SU-DHL-6 (cell line): ENCODE measurements around the gene PCARE.

Source experiments
- H2AFZ ChIP-seq: fragments of 200-600 bp; sonication (generic); 2 replicates; pipeline ENCODE4 v1.6.1; 2014; ENCODE audit warnings: low read depth, mild to moderate bottlenecking, moderate library complexity, mixed read lengths, antibody characterized with exemption, low read length; ENCODE audit not compliant: severe bottlenecking
- H3F3A ChIP-seq: fragments of 200-600 bp; shearing (Covaris generic); 2 replicates; pipeline ENCODE4 v1.6.0; 2016; ENCODE audit warnings: antibody characterized with exemption, mild to moderate bottlenecking; ENCODE audit not compliant: insufficient read depth
- H3K27ac ChIP-seq: fragments of 200-600 bp; sonication (generic); 2 replicates; pipeline ENCODE4 v1.5.1; 2016; ENCODE audit warnings: low read depth, mild to moderate bottlenecking, low read length, moderate library complexity, mixed read lengths
- H3K27me3 ChIP-seq: fragments of 200-600 bp; sonication (generic), shearing (Covaris generic); 2 replicates; pipeline ENCODE4 v1.6.0; 2014; ENCODE audit warnings: mild to moderate bottlenecking, low read length
- H3K36me3 ChIP-seq: fragments of 200-600 bp; sonication (generic); 2 replicates; pipeline ENCODE4 v1.6.1; 2014; ENCODE audit warnings: mild to moderate bottlenecking, low read length, mixed read lengths
- H3K4me2 ChIP-seq: fragments of 300-600, 200-600 bp; shearing (Covaris generic), sonication (generic); 2 replicates; pipeline ENCODE4 v1.6.0; 2014; ENCODE audit warnings: low read length, low read depth, mild to moderate bottlenecking; ENCODE audit not compliant: poor library complexity, severe bottlenecking
- H3K4me3 ChIP-seq: fragments of 200-600 bp; sonication (generic); 2 replicates; pipeline ENCODE4 v1.5.1; 2014; ENCODE audit warnings: antibody characterized with exemption, low read length, mild to moderate bottlenecking, mixed read lengths; ENCODE audit not compliant: insufficient read depth, poor library complexity, severe bottlenecking
- H3K79me2 ChIP-seq: fragments of 200-600 bp; sonication (generic); 2 replicates; pipeline ENCODE4 v1.6.1; 2014; ENCODE audit warnings: mild to moderate bottlenecking, low read length, moderate library complexity; ENCODE audit not compliant: insufficient read depth
- H3K9ac ChIP-seq: fragments of 200-600 bp; sonication (generic); 2 replicates; pipeline ENCODE4 v1.7.0; 2014; ENCODE audit warnings: mild to moderate bottlenecking, low read length
- H3K9me2 ChIP-seq: fragments of 200-600 bp; sonication (generic); replicated peaks from 2 replicates; pipeline ENCODE4 v1.6.1; 2014; ENCODE audit warnings: low read length; ENCODE audit not compliant: insufficient read depth
- H3K9me3 ChIP-seq: fragments of 200-600 bp; sonication (generic); 2 replicates; pipeline ENCODE4 v1.6.1; 2014; ENCODE audit warnings: low read length, mixed read lengths; ENCODE audit not compliant: insufficient read depth
- H4K20me1 ChIP-seq: fragments of 200-600 bp; sonication (generic); 2 replicates; pipeline ENCODE4 v1.6.1; 2014; ENCODE audit warnings: low read depth, mild to moderate bottlenecking, antibody characterized with exemption, low read length, moderate library complexity, mixed read lengths
- EZH2phosphoT487 ChIP-seq: fragments of 200-600 bp; sonication (generic), shearing (Covaris generic); conservative IDR thresholded peaks from 2 replicates; pipeline ENCODE4 v1.6.1; 2018; ENCODE audit warnings: mild to moderate bottlenecking, antibody characterized with exemption, low read length, moderate library complexity, mixed read lengths
- TF ChIP-seq, protein P1 (sequence below): fragments of 200-600 bp; sonication (generic); IDR thresholded peaks from one replicate; pipeline ENCODE4 v1.5.1; 2017; ENCODE audit warnings: antibody characterized with exemption, mild to moderate bottlenecking, low read length, moderate library complexity; ENCODE audit not compliant: insufficient read depth, poor library complexity, severe bottlenecking

Gene PCARE

DNA sequence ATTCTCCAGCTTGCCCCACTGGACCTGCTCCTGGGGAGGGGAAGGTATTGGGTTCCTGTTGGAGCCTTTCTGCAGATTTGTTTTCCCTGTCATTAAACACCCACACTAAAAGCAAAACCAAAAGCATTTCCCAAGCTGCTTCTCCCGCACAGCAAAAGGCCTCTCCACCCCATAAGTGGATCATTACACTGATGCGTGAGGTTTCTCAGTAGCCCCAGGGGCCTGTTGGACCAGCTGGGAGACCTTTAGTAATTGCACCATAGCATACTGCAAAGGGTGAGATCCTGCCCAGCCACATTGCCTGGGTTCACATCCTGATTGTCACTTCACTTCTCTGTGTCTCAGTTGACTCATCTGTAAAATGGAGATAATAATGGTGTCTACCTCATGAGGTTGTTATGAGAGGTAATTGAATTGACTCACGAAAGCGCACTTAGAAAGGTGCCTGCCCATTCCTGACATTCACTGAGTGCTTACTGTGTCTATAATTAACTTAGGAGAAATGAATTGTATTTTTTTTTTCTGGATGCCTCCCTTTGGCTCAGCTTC, 49.4 kb downstream of the PCARE start:
- Histone ChIP-seq H3F3A (no peaks in the 10 kb centered on the region), H4K20me1 (no peaks in the 10 kb centered on the region), H3K9me2 (no peaks in the 10 kb centered on the region), H3K36me3 (no peaks in the 10 kb centered on the region), H3K27me3 (no peaks in the 10 kb centered on the region), H3K4me3 (no peak overlapping the region), H3K9me3 (no peaks in the 10 kb centered on the region), H3K9ac (no peak overlapping the region), H3K27ac (no peak overlapping the region), H2AFZ (no peak overlapping the region), H3K79me2 (no peaks in the 10 kb centered on the region), H3K4me2 (no peak overlapping the region)
- TF ChIP-seq, protein P1, sequence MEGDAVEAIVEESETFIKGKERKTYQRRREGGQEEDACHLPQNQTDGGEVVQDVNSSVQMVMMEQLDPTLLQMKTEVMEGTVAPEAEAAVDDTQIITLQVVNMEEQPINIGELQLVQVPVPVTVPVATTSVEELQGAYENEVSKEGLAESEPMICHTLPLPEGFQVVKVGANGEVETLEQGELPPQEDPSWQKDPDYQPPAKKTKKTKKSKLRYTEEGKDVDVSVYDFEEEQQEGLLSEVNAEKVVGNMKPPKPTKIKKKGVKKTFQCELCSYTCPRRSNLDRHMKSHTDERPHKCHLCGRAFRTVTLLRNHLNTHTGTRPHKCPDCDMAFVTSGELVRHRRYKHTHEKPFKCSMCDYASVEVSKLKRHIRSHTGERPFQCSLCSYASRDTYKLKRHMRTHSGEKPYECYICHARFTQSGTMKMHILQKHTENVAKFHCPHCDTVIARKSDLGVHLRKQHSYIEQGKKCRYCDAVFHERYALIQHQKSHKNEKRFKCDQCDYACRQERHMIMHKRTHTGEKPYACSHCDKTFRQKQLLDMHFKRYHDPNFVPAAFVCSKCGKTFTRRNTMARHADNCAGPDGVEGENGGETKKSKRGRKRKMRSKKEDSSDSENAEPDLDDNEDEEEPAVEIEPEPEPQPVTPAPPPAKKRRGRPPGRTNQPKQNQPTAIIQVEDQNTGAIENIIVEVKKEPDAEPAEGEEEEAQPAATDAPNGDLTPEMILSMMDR: no peak
- no peak for TF ChIP-seq EZH2phosphoT487

GRCh38 chr2:29023188-29023587, 51.1 kb downstream of the PCARE start:
- H3K9me2 ChIP-seq: no peaks in the 10 kb centered on the region
- TF ChIP-seq, protein P1: no peak
- TF ChIP-seq EZH2phosphoT487: no peak
- no peaks in the 10 kb centered on the region for H3K79me2 ChIP-seq
- H3K9me3 ChIP-seq: no peaks in the 10 kb centered on the region
- H2AFZ ChIP-seq: no peak overlapping the region
- H3F3A ChIP-seq: no peaks in the 10 kb centered on the region
- no peaks in the 10 kb centered on the region for H3K27me3 ChIP-seq
- no peak overlapping the region for H3K4me3 ChIP-seq
- H3K36me3 ChIP-seq: no peaks in the 10 kb centered on the region
- no peak overlapping the region for H3K27ac ChIP-seq
- no peak overlapping the region for H3K9ac ChIP-seq
- H3K4me2 ChIP-seq: no peak overlapping the region
- no peaks in the 10 kb centered on the region for H4K20me1 ChIP-seq

- H3K4me3 ChIP-seq: no peak overlapping the region
- H3K9me2 ChIP-seq: no peaks in the 10 kb centered on the region
These were observed 51.6 kb downstream of the PCARE start for GRCh38 chr2:29022679-29023078.

More at GRCh38 chr2:29022679-29023078, 51.6 kb downstream of the PCARE start:
- Histone ChIP-seq H3K79me2 (no peaks in the 10 kb centered on the region), H3K36me3 (no peaks in the 10 kb centered on the region), H3K27ac (no peak overlapping the region), H3F3A (no peaks in the 10 kb centered on the region), H2AFZ (no peak overlapping the region), H3K9ac (no peak overlapping the region), H3K4me2 (no peak overlapping the region), H3K9me3 (no peaks in the 10 kb centered on the region), H4K20me1 (no peaks in the 10 kb centered on the region), H3K27me3 (no peaks in the 10 kb centered on the region)
- TF ChIP-seq EZH2phosphoT487: no peak
- TF ChIP-seq, protein P1: no peak
